Measurements from ENCODE around the gene FLAD1. TPM values are rescaled to one million over a fixed set of nuclear protein-coding genes. Genes with fewer than 3 reads are reported as not detected.
A peak's percentile ranks its signal among the peaks of the same experiment; 100 is the strongest.

Gene FLAD1
- total and polyA plus RNA-seq, 8 donors = 26.4 to 39.9 (median 30.2) TPM

DNA sequence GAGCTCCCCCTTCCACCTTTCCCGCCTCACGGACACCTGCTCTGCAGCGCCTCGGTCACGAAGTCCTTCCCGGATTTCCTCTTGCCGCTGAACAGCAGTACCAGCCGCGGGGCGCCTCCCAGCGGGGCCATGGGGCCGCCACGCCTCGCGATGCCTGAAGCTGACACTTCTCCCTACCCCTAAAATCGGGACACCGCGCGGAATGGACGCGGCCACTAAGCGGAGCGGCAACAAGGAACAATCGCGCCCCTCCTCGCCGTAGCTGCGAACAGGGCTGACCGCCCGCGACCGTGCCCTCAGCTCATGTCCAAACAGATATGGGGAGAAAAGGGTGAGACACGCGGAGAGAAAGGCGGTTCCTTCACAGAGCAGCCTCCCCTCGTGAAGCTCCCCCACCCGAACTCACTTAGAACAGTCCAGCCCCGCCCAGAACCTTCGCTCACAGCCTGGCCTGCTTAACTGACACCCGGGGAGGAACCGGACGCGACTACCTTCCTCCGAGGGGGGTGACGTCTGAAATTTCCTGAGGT lies 46.5 kb upstream of the FLAD1 start, which contains the start of gene PMVK:
PMVK (minus strand) TSS at position 165 of the 530 bp plus-strand sequence; CDS start at position 131, 34 bp downstream.
- Histone ChIP-seq H3K27me3 (no peaks in the 10 kb centered on the region), H3K9me3 (no peaks in the 10 kb centered on the region), H3K4me3 (peak within 1 kb of the TSS; percentile 59 to 74), H3K27ac (peak within 1 kb of the TSS; percentile 98 to 99), H3K36me3 (no peaks in the 10 kb centered on the region), H3K4me1 (peaks cover 12 to 35% of the 10 kb centered on the region in 2 donors)
- intact Hi-C loops (cut with DNase I) = no loop called here
- DNase-seq = peak; percentile 96 to 99 (median 98)
- TF ChIP-seq, protein P1, sequence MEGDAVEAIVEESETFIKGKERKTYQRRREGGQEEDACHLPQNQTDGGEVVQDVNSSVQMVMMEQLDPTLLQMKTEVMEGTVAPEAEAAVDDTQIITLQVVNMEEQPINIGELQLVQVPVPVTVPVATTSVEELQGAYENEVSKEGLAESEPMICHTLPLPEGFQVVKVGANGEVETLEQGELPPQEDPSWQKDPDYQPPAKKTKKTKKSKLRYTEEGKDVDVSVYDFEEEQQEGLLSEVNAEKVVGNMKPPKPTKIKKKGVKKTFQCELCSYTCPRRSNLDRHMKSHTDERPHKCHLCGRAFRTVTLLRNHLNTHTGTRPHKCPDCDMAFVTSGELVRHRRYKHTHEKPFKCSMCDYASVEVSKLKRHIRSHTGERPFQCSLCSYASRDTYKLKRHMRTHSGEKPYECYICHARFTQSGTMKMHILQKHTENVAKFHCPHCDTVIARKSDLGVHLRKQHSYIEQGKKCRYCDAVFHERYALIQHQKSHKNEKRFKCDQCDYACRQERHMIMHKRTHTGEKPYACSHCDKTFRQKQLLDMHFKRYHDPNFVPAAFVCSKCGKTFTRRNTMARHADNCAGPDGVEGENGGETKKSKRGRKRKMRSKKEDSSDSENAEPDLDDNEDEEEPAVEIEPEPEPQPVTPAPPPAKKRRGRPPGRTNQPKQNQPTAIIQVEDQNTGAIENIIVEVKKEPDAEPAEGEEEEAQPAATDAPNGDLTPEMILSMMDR (IDR thresholded peaks at IDR 0.05) = peak in 1 of 2 donors; percentile 25
- peak; percentile 93 for ATAC-seq

DNA sequence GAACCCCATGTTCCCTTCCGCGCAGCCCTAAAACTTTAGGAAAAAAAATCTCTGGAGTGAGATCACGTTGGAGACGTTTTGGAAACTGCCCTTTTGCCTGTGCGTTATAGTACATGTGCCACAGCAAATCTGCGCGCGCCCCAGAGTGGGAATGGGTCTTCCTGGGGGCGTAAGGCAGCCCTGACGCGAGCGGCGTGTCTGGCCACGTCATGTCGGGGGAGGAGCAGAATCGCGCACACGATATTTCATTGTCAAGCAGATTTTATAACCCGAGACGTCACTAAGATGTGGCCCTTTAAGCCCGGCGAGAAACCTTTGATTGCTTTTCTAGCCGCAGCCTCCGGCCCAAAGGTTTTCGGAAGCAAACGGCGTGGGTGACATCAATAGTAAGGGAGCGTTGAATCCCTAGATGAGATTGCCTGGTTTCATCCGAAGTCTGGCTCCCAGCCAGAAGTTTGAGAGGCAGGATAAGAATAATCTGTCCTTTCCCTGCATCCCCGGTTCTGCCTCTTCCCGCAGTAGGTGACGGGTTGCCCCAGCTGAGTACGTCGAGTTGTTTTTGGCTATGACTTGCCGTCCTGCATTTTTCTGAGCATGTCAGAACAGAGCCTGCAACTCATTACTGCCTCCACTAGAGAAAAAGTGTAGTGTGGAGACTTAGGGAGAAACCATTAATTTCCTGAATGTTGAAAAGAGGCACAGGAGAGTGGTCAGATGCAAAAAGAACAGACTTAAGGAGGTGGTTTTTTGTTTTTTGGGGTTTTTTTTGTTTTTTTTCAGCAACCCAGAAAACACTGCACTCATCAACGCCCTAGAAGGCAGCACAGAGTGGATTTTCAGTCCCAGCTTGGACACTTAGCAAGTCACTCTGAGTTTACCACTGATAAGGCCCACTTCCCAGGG lies 45.8 kb upstream of the FLAD1 start:
- DNase-seq = peak; percentile 94 to 98 (median 96)
- H3K4me3 ChIP-seq = peak overlapping the region; percentile 59 to 74
- TF ChIP-seq, protein P1 (IDR thresholded peaks at IDR 0.05) = peak; percentile 16 to 17
- peaks cover 19 to 42% of the 10 kb centered on the region in 2 donors for H3K4me1 ChIP-seq
- H3K27ac ChIP-seq = peak overlapping the region; percentile 98 to 99
- peak; percentile 85 for ATAC-seq
- no peaks in the 10 kb centered on the region for H3K36me3 ChIP-seq
- no peaks in the 10 kb centered on the region for H3K9me3 ChIP-seq
- intact Hi-C loops (cut with DNase I) = no loop called here
- H3K27me3 ChIP-seq = no peaks in the 10 kb centered on the region

DNA sequence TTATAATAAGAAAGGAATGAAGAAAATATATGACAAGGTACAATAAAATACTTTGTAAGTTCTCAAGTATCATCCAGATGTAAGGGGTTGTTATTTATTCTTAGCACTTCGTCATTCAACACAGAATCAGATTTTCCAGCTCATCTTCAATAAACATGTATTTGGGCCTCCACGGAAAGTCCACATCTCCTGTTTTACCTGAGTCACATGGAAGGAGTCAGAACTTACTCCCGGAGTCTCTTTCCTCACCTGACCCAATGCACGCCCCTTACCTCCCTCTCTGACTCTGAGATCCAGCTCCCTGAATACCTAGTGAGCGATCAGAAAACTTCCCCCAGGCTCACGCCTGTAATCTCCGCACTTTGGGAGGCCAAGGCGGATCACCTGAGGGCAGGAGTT lies 45.2 kb upstream of the FLAD1 start:
- intact Hi-C loops (cut with DNase I) = no loop called here

DNA sequence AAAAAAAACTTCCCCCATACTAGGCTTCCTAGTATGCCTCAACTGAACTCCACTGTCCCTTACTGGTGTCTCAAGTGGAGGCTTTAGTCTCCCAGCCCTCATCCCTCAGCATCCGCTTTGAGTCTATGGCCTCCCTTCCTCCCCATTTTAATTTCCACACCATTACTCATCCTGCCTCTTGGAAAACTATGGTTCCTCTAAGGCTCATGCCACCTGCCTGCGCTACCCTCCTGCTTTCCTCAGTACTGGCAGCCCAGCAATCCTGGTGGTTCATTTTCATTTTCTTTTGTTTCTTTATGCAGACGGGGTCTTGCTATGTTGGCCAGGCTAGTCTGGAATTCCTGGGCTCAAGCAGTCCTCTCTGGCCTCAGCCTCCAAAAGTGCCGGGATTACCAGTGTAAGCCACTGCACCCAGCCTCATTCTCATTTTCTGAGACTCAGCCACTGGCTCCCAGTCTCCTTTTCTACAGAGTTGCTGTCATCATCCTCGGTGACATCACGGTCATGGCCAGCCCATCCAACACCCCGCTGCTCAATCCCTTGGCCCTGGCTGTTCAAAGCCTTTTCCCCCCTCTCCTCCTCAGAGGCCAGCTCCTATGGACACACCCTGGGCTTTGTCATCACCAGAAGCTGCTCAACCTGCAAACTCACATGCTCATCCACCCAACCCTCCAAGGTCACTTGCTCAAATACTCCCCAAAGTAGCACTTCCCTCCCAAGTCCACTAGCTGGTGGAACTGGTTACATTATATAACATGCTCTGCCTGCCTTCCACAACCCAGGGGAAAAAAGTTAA lies 44.3 kb upstream of the FLAD1 start:
- intact Hi-C loops (cut with DNase I) = no loop called here
- ATAC-seq = no peak

More for the DNA sequence above, 45.2 kb upstream of the FLAD1 start:
- no peaks in the 10 kb centered on the region for H3K27me3 ChIP-seq
- no peaks in the 10 kb centered on the region for H3K9me3 ChIP-seq
- peaks cover 20 to 45% of the 10 kb centered on the region in 2 donors for H3K4me1 ChIP-seq
- peak overlapping the region in 1 of 2 donors; percentile 74 for H3K4me3 ChIP-seq
- no peaks in the 10 kb centered on the region for H3K36me3 ChIP-seq
- TF ChIP-seq, protein P1 (IDR thresholded peaks at IDR 0.05) = no peak
- ATAC-seq (no peak), DNase-seq (no peak)
- peak overlapping the region; percentile 98 to 99 for H3K27ac ChIP-seq

More for the DNA sequence above, 44.3 kb upstream of the FLAD1 start:
- TF ChIP-seq, protein P1 (IDR thresholded peaks at IDR 0.05) = no peak
- Histone ChIP-seq H3K36me3 (no peaks in the 10 kb centered on the region), H3K4me1 (peaks cover 20 to 53% of the 10 kb centered on the region in 2 donors), H3K27ac (peak overlapping the region; percentile 98 to 99), H3K9me3 (no peaks in the 10 kb centered on the region), H3K27me3 (no peaks in the 10 kb centered on the region), H3K4me3 (no peak overlapping the region)
- no peak for DNase-seq

Measured in left lung (tissue), 10 donors.